Measurements from ENCODE around the gene UCN. TPM values are rescaled to one million over a fixed set of nuclear protein-coding genes. Genes with fewer than 3 reads are reported as not detected.

The UCN gene
- total RNA-seq, 1 experiment from 2014 or later, result 1.5 TPM

DNA sequence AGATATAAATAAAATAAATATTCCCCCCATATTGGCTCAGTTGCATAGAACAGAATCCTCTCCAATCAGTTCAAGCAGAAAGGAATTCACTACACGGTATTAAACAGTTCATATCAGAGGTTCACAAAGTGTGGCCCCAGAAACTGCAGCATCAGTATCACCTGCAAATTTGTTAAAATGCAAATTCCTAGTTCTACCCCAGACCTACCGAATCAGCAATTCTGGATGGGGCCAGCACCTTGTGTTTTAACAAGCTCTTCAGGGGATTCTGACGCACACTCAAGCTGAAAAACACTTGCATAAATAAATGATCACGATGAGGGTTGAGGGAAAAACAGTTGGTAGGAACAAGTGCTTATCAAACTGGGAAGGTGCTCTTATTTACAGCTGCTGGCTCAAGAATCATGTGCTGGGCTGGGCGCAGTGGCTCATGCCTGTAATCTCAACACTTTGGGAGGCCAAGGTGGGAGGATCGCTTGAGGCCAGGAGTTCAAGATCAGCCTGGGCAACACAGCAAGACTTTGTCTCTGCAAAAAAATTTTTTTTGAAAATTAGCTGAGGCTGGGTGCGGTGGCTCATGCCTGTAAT, 42.0 kb upstream of the UCN start:
- peak overlapping the region in 1 of 3 experiments; percentile 45; a peak in 2 of 7 replicates for H3K27ac Mint-ChIP-seq

More for the DNA sequence above, 42.0 kb upstream of the UCN start:
- H3K4me3 Mint-ChIP-seq, result no peak overlapping the region
- H2BK120ac ChIP-seq (ENCODE audit: low read depth, low read length, poor library complexity, severe bottlenecking), result no peak overlapping the region
- H3K9me3 Mint-ChIP-seq, result no peaks in the 10 kb centered on the region
- no peak overlapping the region for H2BK20ac ChIP-seq (ENCODE audit: low read depth, low read length, poor library complexity, severe bottlenecking)
- no peak overlapping the region for H3K23ac ChIP-seq (ENCODE audit: insufficient read length, low read depth, low read length)
- H3K18ac ChIP-seq (ENCODE audit: insufficient read length, low read depth, low read length), result no peak overlapping the region
- H3K27ac ChIP-seq (ENCODE audit: insufficient read length, low read depth, low read length), result no peak overlapping the region
- no peaks in the 10 kb centered on the region for H3K23me2 ChIP-seq (ENCODE audit: insufficient read length, low read depth, low read length, poor library complexity, severe bottlenecking)
- TF ChIP-seq, protein P1, sequence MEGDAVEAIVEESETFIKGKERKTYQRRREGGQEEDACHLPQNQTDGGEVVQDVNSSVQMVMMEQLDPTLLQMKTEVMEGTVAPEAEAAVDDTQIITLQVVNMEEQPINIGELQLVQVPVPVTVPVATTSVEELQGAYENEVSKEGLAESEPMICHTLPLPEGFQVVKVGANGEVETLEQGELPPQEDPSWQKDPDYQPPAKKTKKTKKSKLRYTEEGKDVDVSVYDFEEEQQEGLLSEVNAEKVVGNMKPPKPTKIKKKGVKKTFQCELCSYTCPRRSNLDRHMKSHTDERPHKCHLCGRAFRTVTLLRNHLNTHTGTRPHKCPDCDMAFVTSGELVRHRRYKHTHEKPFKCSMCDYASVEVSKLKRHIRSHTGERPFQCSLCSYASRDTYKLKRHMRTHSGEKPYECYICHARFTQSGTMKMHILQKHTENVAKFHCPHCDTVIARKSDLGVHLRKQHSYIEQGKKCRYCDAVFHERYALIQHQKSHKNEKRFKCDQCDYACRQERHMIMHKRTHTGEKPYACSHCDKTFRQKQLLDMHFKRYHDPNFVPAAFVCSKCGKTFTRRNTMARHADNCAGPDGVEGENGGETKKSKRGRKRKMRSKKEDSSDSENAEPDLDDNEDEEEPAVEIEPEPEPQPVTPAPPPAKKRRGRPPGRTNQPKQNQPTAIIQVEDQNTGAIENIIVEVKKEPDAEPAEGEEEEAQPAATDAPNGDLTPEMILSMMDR (conservative IDR thresholded peaks at IDR 0.05), result no peak
- H4K20me1 ChIP-seq (ENCODE audit: control insufficient read depth, insufficient read depth, insufficient read length), result peaks cover 4% of the 10 kb centered on the region
- peaks cover 49% of the 10 kb centered on the region; the same call in 1 of the 2 replicates for H3K79me2 ChIP-seq (ENCODE audit: insufficient read depth, low read length)
- no peak overlapping the region for H3K9ac ChIP-seq (ENCODE audit: extremely low read depth, insufficient read length, low read length)
- no peaks in the 10 kb centered on the region for H3K9me3 ChIP-seq (ENCODE audit: control insufficient read depth, low read depth, low read length)
- H2BK12ac ChIP-seq (ENCODE audit: insufficient read length, low read depth, low read length), result no peak overlapping the region
- no peak overlapping the region for H2BK15ac ChIP-seq (ENCODE audit: low read depth, low read length)
- WGBS (ENCODE audit: extremely low coverage, insufficient read length, low lambda C conversion rate), result no CpG with 5 or more reads among the region's 7 CpGs
- H2BK5ac ChIP-seq (ENCODE audit: insufficient read length, low read length), result no peak overlapping the region
- H4K91ac ChIP-seq (ENCODE audit: insufficient read length, low read depth, low read length), result no peak overlapping the region
- H4K5ac ChIP-seq (ENCODE audit: insufficient read length, low read depth, low read length), result no peak overlapping the region
- no peaks in the 10 kb centered on the region for H3K27me3 ChIP-seq (ENCODE audit: insufficient read depth, low read length)
- no peak overlapping the region for H3T11ph ChIP-seq (ENCODE audit: low read length)
- no peak overlapping the region for H3K14ac ChIP-seq (ENCODE audit: insufficient read depth, low read length)
- no peak overlapping the region for H2AK5ac ChIP-seq (ENCODE audit: insufficient read length, low read length)
- peaks cover 4 to 26% (median 14%) of the 10 kb centered on the region in 3 experiments; a peak in 5 of 7 replicates for H3K36me3 Mint-ChIP-seq (ENCODE audit: insufficient read depth in 1 of 3, low read depth in 3 of 3)
- no peak overlapping the region for H3K56ac ChIP-seq (ENCODE audit: insufficient read length, low read depth, low read length)
- DNase-seq, result no peak
- H3K27me3 Mint-ChIP-seq (ENCODE audit: low read depth), result no peaks in the 10 kb centered on the region
- no peak overlapping the region for H2AFZ ChIP-seq (ENCODE audit: low read length)
- no peak overlapping the region for H3K4me2 ChIP-seq (ENCODE audit: insufficient read depth, insufficient read length, low read length)
- peaks cover 8% of the 10 kb centered on the region for H3K79me1 ChIP-seq (ENCODE audit: insufficient read depth, low read depth, low read length, poor library complexity, severe bottlenecking)
- H3K4ac ChIP-seq (ENCODE audit: low read depth, low read length), result no peak overlapping the region
- H3K4me1 Mint-ChIP-seq, result peaks cover 9 to 26% of the 10 kb centered on the region in 2 experiments
- H3K4me1 ChIP-seq (ENCODE audit: insufficient read depth, low read length), result peaks cover 2% of the 10 kb centered on the region; the same call in 1 of the 2 replicates
- no peak overlapping the region for H4K8ac ChIP-seq (replicated peaks; ENCODE audit: insufficient read length, low read depth, low read length)

All from H9 (cell line).